GM19467 (cell line): ENCODE measurements around the gene SLC9A9.

Experiments used
- ATAC-seq: cut with Tn5 transposase; IDR thresholded peaks from one replicate; pipeline ENCODE4 v1.9.1; 2021; ENCODE audit warnings: mild to moderate bottlenecking, moderate library complexity; ENCODE audit not compliant: unreplicated experiment

SLC9A9 gene

DNA sequence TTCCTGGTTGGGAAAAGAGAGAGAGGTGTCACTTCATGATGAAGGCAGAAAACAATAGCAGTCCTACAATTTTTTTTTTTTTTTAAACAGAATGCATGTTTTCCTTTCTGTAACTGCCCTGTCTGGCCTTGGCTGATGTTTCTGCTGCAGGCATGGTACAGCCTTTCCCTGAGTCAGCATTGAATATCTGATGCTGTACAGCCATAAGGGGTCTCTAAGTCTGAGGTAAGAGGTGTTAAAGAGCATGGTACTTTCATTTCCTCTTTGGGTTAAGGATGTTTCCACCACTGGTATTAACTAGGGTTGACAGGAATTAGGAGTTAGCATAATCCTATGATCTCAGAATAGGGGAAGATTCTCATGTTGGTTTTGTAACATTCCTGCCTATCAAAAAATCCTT is 581.3 kb downstream of the SLC9A9 start:
- ATAC-seq = peak; percentile 87

GRCh38 chr3:143266511-143266910 is 581.8 kb downstream of the SLC9A9 start:
- no peak for ATAC-seq

DNA sequence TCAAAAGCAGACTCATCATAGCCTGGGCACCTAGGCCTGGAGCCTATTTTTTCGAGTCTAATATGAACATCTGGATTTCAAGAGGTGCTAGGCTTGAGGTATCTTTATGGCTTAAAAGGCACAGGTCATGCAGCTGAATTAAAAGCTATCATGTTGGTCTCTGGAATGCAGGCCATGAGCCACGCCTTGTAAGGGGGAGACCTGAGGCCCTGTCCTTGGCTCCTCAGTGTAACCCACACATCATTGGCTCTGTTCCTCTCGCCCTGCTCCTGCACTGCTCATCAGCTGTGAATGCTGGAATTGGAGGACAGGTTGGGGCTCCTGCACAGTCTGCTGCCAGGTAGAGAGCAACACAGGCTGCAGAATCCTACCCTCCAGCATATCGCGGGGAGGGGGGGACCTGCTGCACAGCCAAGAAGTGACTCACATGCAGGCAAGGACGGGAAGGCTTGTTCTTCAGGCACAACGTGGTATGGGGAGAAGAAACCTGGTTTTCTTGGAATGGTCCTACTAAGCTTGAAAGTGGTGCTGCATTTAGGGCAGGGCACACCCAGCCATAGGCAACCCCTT is 582.7 kb downstream of the SLC9A9 start:
- ATAC-seq = no peak

- ATAC-seq = no peak
Observed at GRCh38 chr3:143263852-143264513, 584.3 kb downstream of the SLC9A9 start.

GRCh38 chr3:143261848-143262247 is 586.4 kb downstream of the SLC9A9 start:
- no peak for ATAC-seq

DNA sequence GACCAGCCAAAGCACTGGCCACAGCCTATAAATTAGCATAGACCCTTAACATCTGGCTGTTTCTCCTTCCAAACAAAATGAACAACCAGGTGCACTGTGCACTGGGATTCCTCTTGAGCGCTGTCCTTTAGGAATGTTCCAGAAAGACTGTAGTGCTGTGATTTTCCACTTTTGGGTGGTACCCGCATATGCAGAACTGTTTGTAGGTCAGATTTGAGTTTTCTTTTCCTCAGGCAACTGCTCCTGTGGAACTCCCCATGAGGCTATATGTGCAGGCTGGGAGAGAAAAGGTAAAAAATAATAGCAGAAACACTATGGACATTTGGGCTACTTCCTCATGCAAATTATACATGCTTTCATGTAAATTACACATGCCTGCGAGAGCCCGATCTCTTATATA is 589.6 kb downstream of the SLC9A9 start:
- ATAC-seq = no peak

DNA sequence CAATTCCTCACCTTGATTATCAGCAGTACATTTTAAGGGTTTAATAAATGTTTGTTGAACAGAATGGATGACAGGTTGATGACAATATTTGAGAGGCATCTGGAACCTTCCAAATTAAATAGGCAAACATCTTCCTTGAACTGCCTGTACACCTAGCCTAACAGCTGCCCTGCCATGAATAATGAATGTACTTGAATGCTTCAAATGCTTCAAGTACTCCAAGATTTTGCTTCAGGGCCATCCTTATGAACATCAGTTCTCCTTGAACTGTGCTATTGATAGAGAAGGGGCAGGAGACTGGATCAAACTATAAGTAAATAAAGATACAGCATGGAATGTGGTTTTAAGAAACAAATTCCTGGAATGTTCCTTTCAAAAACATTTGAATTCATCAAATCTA is 591.9 kb downstream of the SLC9A9 start:
- no peak for ATAC-seq

DNA sequence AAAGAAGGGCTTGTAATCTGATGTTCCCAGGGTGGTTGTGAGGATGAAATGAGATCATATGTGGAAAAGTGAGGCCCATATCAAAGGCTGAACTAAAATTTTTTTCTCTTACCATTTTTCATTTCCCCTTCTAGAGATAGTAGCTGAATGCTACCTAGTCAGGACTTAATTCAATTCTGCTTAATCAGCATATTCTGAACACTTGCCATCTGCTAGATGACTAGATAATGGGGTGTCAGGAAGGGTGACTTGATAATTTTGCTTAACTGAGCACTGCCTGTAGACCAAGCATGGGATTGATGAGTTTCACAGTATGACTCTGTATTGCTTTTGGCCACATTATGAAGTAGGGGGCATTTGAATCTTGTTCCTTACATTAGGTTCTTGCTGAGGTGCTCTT is 592.5 kb downstream of the SLC9A9 start:
- no peak for ATAC-seq

DNA sequence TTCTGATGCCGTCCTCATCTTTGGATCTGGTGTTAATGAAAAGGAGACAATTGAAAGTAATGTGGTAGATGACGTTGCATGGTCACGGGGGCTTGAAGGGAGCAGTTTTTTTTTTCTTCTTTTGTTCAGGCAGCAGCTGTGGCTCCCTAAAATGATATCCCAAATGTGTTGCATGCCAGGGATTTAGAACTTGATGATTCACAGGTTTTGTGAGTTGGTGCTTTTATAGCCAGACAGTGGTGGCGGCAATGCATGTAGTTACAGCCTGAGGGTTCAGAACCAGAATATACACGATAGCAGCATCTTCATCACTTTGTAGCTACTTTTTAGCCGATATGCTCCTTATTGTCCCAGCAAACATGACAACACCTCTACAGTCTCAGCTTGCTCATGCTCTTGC is 595.3 kb downstream of the SLC9A9 start:
- no peak for ATAC-seq

DNA sequence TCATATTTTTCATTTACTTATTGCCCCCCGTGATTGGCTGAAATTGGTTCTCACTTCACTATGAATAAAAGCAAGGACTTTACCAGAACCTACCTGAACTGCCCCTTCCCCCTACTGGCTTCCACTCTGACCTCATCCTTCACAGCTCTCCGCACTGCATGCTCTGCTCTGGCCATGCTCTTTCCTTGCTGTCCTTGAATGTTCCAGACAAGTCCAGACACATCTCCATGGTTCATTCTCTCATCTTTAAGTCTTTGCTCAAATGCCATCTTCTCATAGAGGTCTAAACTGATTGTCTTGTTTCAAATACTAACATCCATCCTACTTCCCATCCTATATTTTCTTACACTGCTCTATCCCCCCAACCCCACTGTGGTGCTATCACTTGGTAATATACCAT is 599.3 kb downstream of the SLC9A9 start:
- ATAC-seq = no peak

GRCh38 chr3:143247073-143247472 is 601.2 kb downstream of the SLC9A9 start:
- no peak for ATAC-seq

GRCh38 chr3:143245692-143246091 is 602.6 kb downstream of the SLC9A9 start:
- no peak for ATAC-seq

GRCh38 chr3:143244516-143245063 is 603.7 kb downstream of the SLC9A9 start:
- ATAC-seq = no peak

DNA sequence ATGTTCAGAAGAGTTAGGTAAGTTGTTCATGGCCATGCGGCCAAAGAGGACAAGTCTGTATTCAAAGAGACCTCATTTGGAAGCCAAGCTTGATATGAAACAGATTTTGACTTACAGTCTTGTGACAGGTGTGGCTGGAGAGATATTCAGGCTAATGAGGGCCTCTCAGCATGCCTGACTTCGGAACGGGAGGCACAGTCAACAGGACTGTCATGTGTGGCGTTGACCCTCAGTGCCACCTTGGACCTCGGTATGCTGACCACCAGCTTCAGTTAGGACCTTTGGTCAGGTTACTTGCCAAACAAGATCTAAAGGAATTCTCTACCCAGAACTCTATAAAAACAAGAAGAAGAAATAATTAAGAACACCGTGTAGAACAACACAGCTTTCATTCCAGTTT is 604.6 kb downstream of the SLC9A9 start:
- no peak for ATAC-seq

- no peak for ATAC-seq
Observed at GRCh38 chr3:143242691-143243090, 605.6 kb downstream of the SLC9A9 start.

DNA sequence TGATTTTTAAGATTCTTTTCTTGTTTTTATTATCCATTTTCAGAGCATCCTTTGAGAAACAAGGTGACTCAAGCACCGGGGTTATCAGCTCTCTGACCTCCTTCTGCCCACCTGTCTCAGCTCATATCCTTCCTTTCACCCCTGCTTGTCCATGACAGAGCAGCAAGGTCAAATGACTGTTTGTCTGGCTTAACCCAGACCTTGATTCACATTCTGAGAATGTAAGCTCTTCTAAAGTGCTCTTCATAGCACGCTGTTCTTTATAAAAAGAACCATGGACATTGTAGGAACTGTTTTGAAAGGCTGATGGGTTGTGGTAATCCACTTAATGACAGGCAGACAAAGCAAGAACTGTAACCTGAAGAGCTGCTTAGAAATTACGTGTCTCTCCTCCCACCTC is 606.2 kb downstream of the SLC9A9 start:
- no peak for ATAC-seq

DNA sequence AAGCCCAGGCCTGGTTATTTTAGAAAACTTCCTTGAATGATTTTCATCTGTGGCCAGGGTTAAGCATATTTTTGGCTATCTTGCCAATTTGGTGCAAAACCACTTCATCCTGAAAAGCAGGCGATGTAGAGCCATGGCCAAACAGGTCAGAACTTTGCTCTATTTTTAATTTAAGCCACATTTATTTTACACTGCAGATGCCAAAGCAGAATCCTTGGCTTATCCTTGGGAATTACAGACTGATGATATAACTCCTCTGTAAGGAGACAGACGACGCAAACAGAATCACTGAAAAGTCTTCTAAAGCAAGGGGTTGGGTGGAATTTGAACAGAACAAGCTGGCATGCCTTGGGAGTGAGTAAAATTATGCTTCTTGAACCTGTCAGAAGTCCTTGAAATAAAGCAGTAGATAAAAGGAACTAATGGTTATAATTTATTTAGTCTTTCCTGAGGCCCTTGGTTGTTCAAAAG is 606.8 kb downstream of the SLC9A9 start:
- ATAC-seq = no peak

DNA sequence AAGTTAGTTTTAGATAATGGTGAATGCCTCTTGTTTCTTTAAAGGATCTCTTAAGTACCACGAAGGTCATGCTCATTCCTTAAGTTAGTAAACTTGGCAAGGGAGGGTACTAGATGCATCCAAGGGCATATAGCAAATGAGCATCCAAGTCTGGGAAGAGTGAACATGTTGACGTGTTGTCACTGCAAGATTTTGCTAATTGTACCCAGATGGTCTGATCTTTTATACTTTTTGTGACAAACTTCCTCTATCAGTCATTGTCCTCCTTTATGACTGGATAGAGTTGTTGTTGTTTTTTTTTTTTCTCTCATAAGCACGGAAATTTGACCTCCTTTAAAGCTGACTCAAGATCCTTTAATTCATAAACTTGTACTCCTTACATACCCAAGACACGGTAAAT is 607.4 kb downstream of the SLC9A9 start:
- no peak for ATAC-seq

- ATAC-seq = no peak
Observed at GRCh38 chr3:143239031-143239430, 609.2 kb downstream of the SLC9A9 start.

GRCh38 chr3:143237077-143237627 is 611.1 kb downstream of the SLC9A9 start:
- no peak for ATAC-seq

- ATAC-seq = peak; percentile 56
Observed at GRCh38 chr3:143236226-143236964, 611.9 kb downstream of the SLC9A9 start.
